NCI-H2227 treated with DMSO at 0.1 percent for 48 hours (cell line): ENCODE data around the gene RELT.

Source experiments
- DNase-seq: peaks from one replicate; lab custom pipeline; 2025; lab: John Stamatoyannopoulos, UW

The RELT gene

GRCh38 chr11:73376160-73376802 is at the start of gene RELT:
RELT (plus strand) TSS chr11:73376399; CDS start chr11:73389137, 12,738 bp downstream.
- peak; percentile 84 for DNase-seq

GRCh38 chr11:73326929-73327811 is 49.0 kb upstream of the RELT start:
- no peak for DNase-seq

- no peak for DNase-seq
These were observed 48.3 kb upstream of the RELT start for GRCh38 chr11:73327812-73328364.

- no peak for DNase-seq
These were observed 45.6 kb upstream of the RELT start for GRCh38 chr11:73330569-73331093.

- DNase-seq = no peak
These were observed 44.9 kb upstream of the RELT start for GRCh38 chr11:73331138-73331916.

- DNase-seq = no peak
These were observed 43.0 kb upstream of the RELT start for GRCh38 chr11:73333173-73333572.

GRCh38 chr11:73333640-73334383 is 42.4 kb upstream of the RELT start:
- DNase-seq = no peak

GRCh38 chr11:73334384-73335203 is 41.6 kb upstream of the RELT start:
- DNase-seq = no peak

GRCh38 chr11:73335204-73335923 is 40.8 kb upstream of the RELT start:
- peak; percentile 78 for DNase-seq

GRCh38 chr11:73337846-73338245 is 38.4 kb upstream of the RELT start:
- DNase-seq = no peak

GRCh38 chr11:73338279-73338678 is 37.9 kb upstream of the RELT start:
- no peak for DNase-seq

- no peak for DNase-seq
These were observed 36.0 kb upstream of the RELT start for GRCh38 chr11:73340164-73340563.

- DNase-seq = no peak
These were observed 33.6 kb upstream of the RELT start for GRCh38 chr11:73342633-73343032.

- DNase-seq = no peak
These were observed 32.9 kb upstream of the RELT start for GRCh38 chr11:73343076-73343873.

GRCh38 chr11:73344191-73344607 is 32.0 kb upstream of the RELT start:
- peak; percentile 30 for DNase-seq

GRCh38 chr11:73345481-73346160 is 30.6 kb upstream of the RELT start:
- DNase-seq = no peak

GRCh38 chr11:73346186-73346935 is 29.8 kb upstream of the RELT start:
- DNase-seq = no peak
